A549 (cell line): ENCODE results near the gene ELL. TPM values are rescaled to one million over a fixed set of nuclear protein-coding genes. Genes with fewer than 3 reads are reported as not detected.
A peak's percentile ranks its signal among the peaks of the same experiment; 100 is the strongest.

ENCODE experiments used
- ATAC-seq, 2 experiments: fragments of 200-7000 bp in 1 of 2; fragments of >200 bp in 1 of 2; cut with Nextera tagmentation in 1 of 2; cut with Tn5 transposase in 1 of 2; 3 replicates each; pipeline versions ENCODE4 v1.8.0 to v1.9.1; 2018 to 2020; ENCODE audit warnings: mild to moderate bottlenecking in 1 of 2, moderate library complexity in 1 of 2
- CTCF ChIA-PET: fragments of 300-600 bp; sonication (Branson Sonifier 250); formaldehyde crosslinking; extraction: SDS; loops from one replicate; lab custom pipeline; 2021; ENCODE audit warnings: antibody characterized with exemption, inconsistent platforms; lab: Yijun Ruan, JAX
- POLR2A ChIA-PET: fragments of 350-600 bp; formaldehyde crosslinking; extraction: SDS; loops from one replicate; lab custom pipeline; 2021; ENCODE audit warnings: antibody characterized with exemption, inconsistent platforms; lab: Yijun Ruan, JAX
- DNase-seq, 2 experiments: peaks; one replicate each; pipeline versions ENCODE4 v3.0.0 to v3.0.0-alpha.2; 2011 to 2016; ENCODE audit warnings: low read depth in 1 of 2, low spot score in 1 of 2
- FAIRE-seq: peaks from 2 replicates; lab custom pipeline; 2011; peaks lifted over from hg19 to GRCh38; lab: Jason Lieb, UNC
- H3K27ac ChIP-seq, 2 experiments: fragments of >200 bp; sonication (Bioruptor Twin); formaldehyde crosslinking; 3 replicates each; pipeline ENCODE4 v1.5.1; 2016 to 2017
- H3K4me1 ChIP-seq: fragments of >200 bp; sonication (Bioruptor Twin); formaldehyde crosslinking; 3 replicates; pipeline ENCODE4 v1.6.1; 2016
- H3K4me2 ChIP-seq: fragments of >200 bp; sonication (Bioruptor Twin); formaldehyde crosslinking; 3 replicates; pipeline ENCODE4 v1.6.1; 2016
- H3K4me3 ChIP-seq: fragments of >200 bp; sonication (Bioruptor Twin); formaldehyde crosslinking; 3 replicates; pipeline ENCODE4 v1.5.1; 2016
- H3K9me3 ChIP-seq: fragments of >200 bp; sonication (Bioruptor Twin); formaldehyde crosslinking; 3 replicates; pipeline ENCODE4 v1.6.1; 2016
- CBX2 ChIP-seq: fragments of 200-600 bp; sonication (generic); IDR thresholded peaks from 2 replicates; pipeline ENCODE4 v1.6.1; 2016; ENCODE audit warnings: low read depth, mild to moderate bottlenecking, borderline replicate concordance
- CHD4 ChIP-seq: fragments of 200-600 bp; sonication (generic); IDR thresholded peaks from 2 replicates; pipeline ENCODE4 v1.6.1; 2016; ENCODE audit warnings: antibody characterized with exemption, mild to moderate bottlenecking, borderline replicate concordance
- CTCF ChIP-seq: fragments of >200 bp; sonication (Bioruptor Twin); formaldehyde crosslinking; IDR thresholded peaks from 3 replicates; pipeline ENCODE4 v1.5.1; 2016
- EHF ChIP-seq: fragments of 250-450 bp; sonication (Bioruptor Pico); IDR thresholded peaks from 2 replicates; pipeline ENCODE4 v1.5.0; 2020; ENCODE audit warnings: mild to moderate bottlenecking
- ELK1 ChIP-seq: fragments of 150-350 bp; IDR thresholded peaks from 2 replicates; pipeline ENCODE4 v1.6.1; 2014; ENCODE audit warnings: low read depth, mild to moderate bottlenecking, low read length
- EP300 ChIP-seq, 2 experiments: fragments of >200 bp; sonication (Bioruptor Twin); formaldehyde crosslinking; IDR thresholded peaks; 2 replicates in 1 of 2; 3 replicates in 1 of 2; pipeline ENCODE4 v1.6.1; 2016 to 2017
- ESRRA ChIP-seq: fragments of 150-350 bp; IDR thresholded peaks from 2 replicates; pipeline ENCODE4 v1.6.1; 2014; ENCODE audit warnings: mild to moderate bottlenecking, low read length, borderline replicate concordance
- GATA3 ChIP-seq: IDR thresholded peaks from 2 replicates; pipeline ENCODE4 v1.6.1; 2012; ENCODE audit warnings: borderline replicate concordance
- HDAC2 ChIP-seq: fragments of 200-600 bp; sonication (generic); IDR thresholded peaks from 2 replicates; pipeline ENCODE4 v1.6.1; 2016
- HOXB5 ChIP-seq: fragments of 250-450 bp; sonication (Bioruptor Pico); IDR thresholded peaks from 2 replicates; pipeline ENCODE4 v1.5.0; 2020; ENCODE audit warnings: mild to moderate bottlenecking, moderate library complexity
- JUN ChIP-seq, 2 experiments: fragments of >200 bp; sonication (Bioruptor Twin); formaldehyde crosslinking; IDR thresholded peaks; 2 replicates in 1 of 2; 3 replicates in 1 of 2; pipeline ENCODE4 v1.6.1; 2016 to 2017
- KDM1A ChIP-seq: fragments of 200-600 bp; sonication (generic); IDR thresholded peaks from 2 replicates; pipeline ENCODE4 v1.6.1; 2016; ENCODE audit warnings: low read depth, mild to moderate bottlenecking
- KDM5A ChIP-seq: fragments of 200-600 bp; sonication (generic); IDR thresholded peaks from 2 replicates; pipeline ENCODE4 v1.6.1; 2016; ENCODE audit warnings: antibody characterized with exemption, mild to moderate bottlenecking
- MAX ChIP-seq: IDR thresholded peaks from 2 replicates; pipeline ENCODE4 v1.6.1; 2012
- PBX3 ChIP-seq: IDR thresholded peaks from 2 replicates; pipeline ENCODE4 v1.6.1; 2012
- REST ChIP-seq: fragments of 200-600 bp; sonication (generic); IDR thresholded peaks from 2 replicates; pipeline ENCODE4 v1.6.1; 2016; ENCODE audit warnings: antibody characterized with exemption, mild to moderate bottlenecking, moderate library complexity
- SREBF2 ChIP-seq: fragments of 450-650 bp; IDR thresholded peaks from 2 replicates; pipeline ENCODE4 v1.6.1; 2014; ENCODE audit warnings: mild to moderate bottlenecking, moderate library complexity
- TP53 ChIP-seq: fragments of 250-450 bp; sonication (Bioruptor Pico); IDR thresholded peaks from 2 replicates; pipeline ENCODE4 v1.5.0; 2021; ENCODE audit warnings: mild to moderate bottlenecking, moderate library complexity
- ZSCAN20 ChIP-seq: fragments of 250-450 bp; sonication (Bioruptor Pico); IDR thresholded peaks from 2 replicates; pipeline ENCODE4 v1.8.0; 2022; ENCODE audit warnings: mild to moderate bottlenecking, moderate library complexity
- WGBS: methylation state at CpG from one replicate; pipeline ENCODE4 v1.1.6; 2017; ENCODE audit errors: missing lambda C conversion rate; 5-methylcytosine and 5-hydroxymethylcytosine counted together
- polyA plus RNA-seq, 4 experiments: library from polyadenylated mRNA; depleted of rRNA in 3 of 4; stranded (reverse); fragments of >200 nt; fragmentation: RNase III in 1 of 4; extraction: RNeasy Plus Mini Kit Qiagen cat#74134 plus additional on column Dnase treatment in 1 of 4; gene quantifications; 2 replicates in 3 of 4; 3 replicates in 1 of 4; pipeline ENCODE4 v1.2.3, GENCODE V29; 2011 to 2017

ELL gene
- polyA plus RNA-seq, 2 of the 4 experiments (the other 2 are of a cell fraction), result 1.6 to 3.6 TPM

GRCh38 chr19:18461471-18461870 is 60.4 kb downstream of the ELL start:
- CTCF ChIA-PET, result interaction anchor here (0.6 to 11.5 kb wide), 29 partner anchors 8 to 1241 kb away, joined by 3 to 168 read pairs (median 4); partner anchors contain the start of genes ELL and KXD1
- ATAC-seq (no peak), FAIRE-seq (no peak), DNase-seq (no peak)
- no peak overlapping the region for H3K4me2 ChIP-seq
- WGBS, result 76% methylated on average over 11 of the region's 22 CpGs
- TF ChIP-seq ZSCAN20 (CRISPR knock-in tag), result no peak
- no peak for TF ChIP-seq TP53 (CRISPR knock-in tag)
- no peak for TF ChIP-seq HOXB5 (CRISPR knock-in tag)
- TF ChIP-seq EP300 (IDR thresholded peaks at IDR 0.05), result no peak
- no peak for TF ChIP-seq PBX3
- no peak for TF ChIP-seq SREBF2
- no peak for TF ChIP-seq GATA3
- TF ChIP-seq KDM5A, result no peak
- no peak for TF ChIP-seq HDAC2
- no peaks in the 10 kb centered on the region for H3K9me3 ChIP-seq
- peaks cover 29% of the 10 kb centered on the region for H3K4me1 ChIP-seq
- POLR2A ChIA-PET, result interaction anchor here (0.6 kb wide), 1 partner anchor 56 kb away, joined by 4 read pairs; no protein-coding TSS in a partner anchor
- H3K27ac ChIP-seq, result no peak overlapping the region
- no peak overlapping the region for H3K4me3 ChIP-seq

- TF ChIP-seq CBX2 (no peak), JUN (IDR thresholded peaks at IDR 0.05) (no peak), ESRRA (no peak), ZSCAN20 (CRISPR knock-in tag) (no peak), CTCF (no peak), GATA3 (no peak), HOXB5 (CRISPR knock-in tag) (no peak), MAX (no peak), REST (no peak), ELK1 (no peak), EHF (no peak), KDM1A (no peak), CHD4 (no peak)
- ChIA-PET POLR2A (no interaction called here), CTCF (interaction anchor here (0.8 to 11.5 kb wide), 12 partner anchors 9 to 376 kb away, joined by 3 to 168 read pairs (median 4); partner anchors contain the start of gene ELL)
- H3K9me3 ChIP-seq, result no peaks in the 10 kb centered on the region
- no peak for ATAC-seq
- peaks cover 29% of the 10 kb centered on the region for H3K4me1 ChIP-seq
- no peak overlapping the region for H3K4me3 ChIP-seq
- H3K4me2 ChIP-seq, result no peak overlapping the region
- no peak for DNase-seq
- 84% methylated on average over 2 of the region's 12 CpGs for WGBS
- peak overlapping the region in 1 of 2 experiments; percentile 1; a peak in 1 of 6 replicates for H3K27ac ChIP-seq
- no peak for FAIRE-seq
Measured at GRCh38 chr19:18460900-18461299, 61.0 kb downstream of the ELL start.
